NCI-H2107 treated with DMSO at 0.1 percent for 48 hours (cell line): ENCODE measurements around the gene DNAJC22.
"Not testable (repeated sequence)": the region's sequence is repeated elsewhere in the genome, so short reads cannot be mapped to it uniquely, and the experiment has no call there.

Source experiments
- DNase-seq: peaks from one replicate; lab custom pipeline; 2025; ENCODE audit not compliant: unreplicated experiment; lab: John Stamatoyannopoulos, UW

The DNAJC22 gene

GRCh38 chr12:49367381-49368239 is 20.9 kb downstream of the DNAJC22 start, which contains the start of gene SPATS2:
Gene SPATS2, plus strand, starts transcription at chr12:49367462. Its CDS starts 93,551 bp downstream, at chr12:49461013.
- no peak for DNase-seq

GRCh38 chr12:49368240-49368600 is 21.5 kb downstream of the DNAJC22 start:
- no peak for DNase-seq

- DNase-seq: peak; percentile 84
Measured at GRCh38 chr12:49369411-49370145, 22.9 kb downstream of the DNAJC22 start.

- no peak for DNase-seq
Measured at GRCh38 chr12:49370539-49370938, 23.9 kb downstream of the DNAJC22 start.

- peak; percentile 68 for DNase-seq
Measured at GRCh38 chr12:49375406-49375805, 28.7 kb downstream of the DNAJC22 start.

- no peak for DNase-seq
Measured at GRCh38 chr12:49377386-49377785, 30.7 kb downstream of the DNAJC22 start.

GRCh38 chr12:49380184-49380583 is 33.5 kb downstream of the DNAJC22 start:
- DNase-seq: not testable (repeated sequence)

GRCh38 chr12:49388682-49389386 is 42.1 kb downstream of the DNAJC22 start:
- no peak for DNase-seq

GRCh38 chr12:49389387-49389703 is 42.7 kb downstream of the DNAJC22 start:
- no peak for DNase-seq

- DNase-seq: no peak
Measured at GRCh38 chr12:49397000-49397399, 50.3 kb downstream of the DNAJC22 start.

GRCh38 chr12:49400304-49400703 is 53.6 kb downstream of the DNAJC22 start:
- no peak for DNase-seq
